Measurements from ENCODE around the gene LAMP2. TPM values are rescaled to one million over a fixed set of nuclear protein-coding genes. Genes with fewer than 3 reads are reported as not detected.

LAMP2 gene
- total and polyA plus RNA-seq, 2 donors (not counting 3 experiments of a cell fraction or from before 2014, with no cell fraction given), result 108 to 135 TPM

GRCh38 chrX:120476714-120477113 lies 7.6 kb upstream of the LAMP2 start:
- TF ChIP-seq MAX (IDR thresholded peaks at IDR 0.05; ENCODE audit: insufficient read depth, insufficient read length) (no peak), FOS (IDR thresholded peaks at IDR 0.05; ENCODE audit: borderline replicate concordance, insufficient read depth, low read length) (no peak), MYC (IDR thresholded peaks at IDR 0.05; ENCODE audit: low read depth, low read length) (no peak), POLR2A (IDR thresholded peaks at IDR 0.05; ENCODE audit: low read depth, low read length) (no peak), CTCF (IDR thresholded peaks at IDR 0.05; ENCODE audit: extremely low read depth in 1 of 2, insufficient read depth in 1 of 2, low read depth in 1 of 2, low read length in 2 of 2) (no peak), EZH2 (IDR thresholded peaks at IDR 0.05; ENCODE audit: borderline replicate concordance, low read depth, low read length, severe bottlenecking) (no peak), JUN (IDR thresholded peaks at IDR 0.05; ENCODE audit: borderline replicate concordance, insufficient read depth, insufficient read length, low read depth) (no peak), POLR2AphosphoS5 (IDR thresholded peaks at IDR 0.05; ENCODE audit: insufficient read depth, low read depth, low read length) (no peak), GATA2 (IDR thresholded peaks at IDR 0.05; ENCODE audit: insufficient read depth, insufficient read length, low read depth, low read length) (no peak)
- H3K4me3 ChIP-seq (replicated peaks in 1 of 3; ENCODE audit: insufficient read depth in 1 of 3, low read depth in 1 of 3, low read length in 3 of 3), result no peak overlapping the region
- H3K4me1 ChIP-seq (ENCODE audit: control insufficient read depth, extremely low read depth, insufficient read depth, low read length), result no peaks in the 10 kb centered on the region
- DNase-seq (ENCODE audit: low read depth, low spot score) (no peak), FAIRE-seq (no peak)
- no peak overlapping the region for H3K27ac ChIP-seq (ENCODE audit: insufficient read depth, low read depth, low read length)
- no peaks in the 10 kb centered on the region for H3K79me2 ChIP-seq (ENCODE audit: control insufficient read depth, insufficient read depth, low read length)
- ChIA-PET POLR2A (no interaction called here), CTCF (interaction anchor here (1.9 to 2.6 kb wide), 4 partner anchors 9 to 263 kb away, joined by 4 to 25 read pairs (median 10); no protein-coding TSS in a partner anchor)
- intact Hi-C loops (cut with micrococcal nuclease) (no loop called here), dilution Hi-C loops (cut with MboI; ENCODE audit: extremely low pct_ligation_motif_present, low sequenced_read_pairs) (no loop called here)
- no peaks in the 10 kb centered on the region for H3K36me3 ChIP-seq (ENCODE audit: control insufficient read depth in 2 of 2, extremely low read depth in 1 of 2, insufficient read depth in 2 of 2, low read length in 2 of 2)
- H2AFZ ChIP-seq (ENCODE audit: low read depth, low read length), result no peak overlapping the region
- H3K9ac ChIP-seq (replicated peaks; ENCODE audit: extremely low read depth, insufficient read depth, low read length), result no peak overlapping the region
- no peaks in the 10 kb centered on the region for H4K20me1 ChIP-seq (replicated peaks; ENCODE audit: control insufficient read depth, extremely low read depth, insufficient read depth, low read length)
- H3K27me3 ChIP-seq (ENCODE audit: control insufficient read depth in 2 of 2, insufficient read depth in 2 of 2, low read length in 2 of 2), result no peaks in the 10 kb centered on the region
- BruUV-seq (replicated peaks), result no TSS peak
- no peaks in the 10 kb centered on the region for H3K9me3 ChIP-seq (replicated peaks; ENCODE audit: control insufficient read depth, insufficient read depth, low read length)
- H3K4me2 ChIP-seq (ENCODE audit: insufficient read depth, low read length), result no peak overlapping the region
- H3K9me1 ChIP-seq (replicated peaks; ENCODE audit: control insufficient read depth, extremely low read depth, insufficient read depth, low read length), result no peaks in the 10 kb centered on the region

Data from endothelial cell of umbilical vein (primary cell).